ENCODE measurements around the gene OPCML.

GRCh38 chr11:132773751-132774150, 758.5 kb downstream of the OPCML start:
- TF ChIP-seq CTCF (conservative IDR thresholded peaks at IDR 0.05; ENCODE audit: low read depth, low read length) (no peak), EZH2 (IDR thresholded peaks at IDR 0.05; ENCODE audit: low read length, unreplicated experiment) (no peak), EZH2phosphoT487 (IDR thresholded peaks at IDR 0.05; ENCODE audit: borderline replicate concordance, low read length) (no peak)

Data from PC-3 (cell line).